ENCODE data around the gene MISP. TPM values are rescaled to one million over a fixed set of nuclear protein-coding genes. Genes with fewer than 3 reads are reported as not detected.

MISP gene
- total and polyA plus RNA-seq, 2 experiments from 2014 or later: 0.27 to 0.28 TPM

DNA sequence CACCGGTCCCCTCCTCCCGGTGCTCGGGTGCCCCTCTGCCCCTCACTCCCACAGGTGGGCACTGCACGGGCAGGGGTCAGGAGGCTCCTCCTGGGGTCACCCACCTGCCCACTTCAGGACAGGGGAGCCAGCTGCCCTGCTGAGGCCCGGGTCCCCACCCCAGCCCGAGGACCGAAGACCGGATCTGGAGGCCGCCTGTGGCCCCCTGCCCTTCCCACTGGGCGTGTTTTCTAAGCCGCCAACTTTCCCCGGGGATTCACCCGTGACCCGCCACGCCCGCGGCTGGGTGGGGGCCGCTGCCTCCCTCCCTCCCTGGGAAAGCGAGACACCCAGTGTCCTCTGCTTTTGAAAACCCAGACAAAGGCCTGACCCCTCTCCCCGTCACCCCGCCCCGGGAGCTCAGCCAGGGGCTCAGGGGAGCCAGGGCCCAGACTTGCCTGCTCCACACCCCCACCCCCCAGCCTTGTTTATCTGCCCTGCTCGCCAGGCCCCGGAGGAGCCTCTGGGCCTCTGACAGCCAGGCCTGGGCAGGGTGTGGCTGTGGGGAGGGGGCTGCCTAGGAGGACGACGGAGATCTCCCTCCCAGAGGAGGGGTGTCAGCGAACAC lies 40.8 kb upstream of the MISP start:
- ATAC-seq (peak; percentile 30), DNase-seq (ENCODE audit: low spot score) (no peak)
- H3K36me3 Mint-ChIP-seq (ENCODE audit: low read depth): peaks cover 4% of the 10 kb centered on the region; the same call in 1 of the 3 replicates
- Histone ChIP-seq H4K20me1 (replicated peaks; ENCODE audit: insufficient read depth) (0 out of 2 replicates have a peak, but pooled peaks cover 6% of the 10 kb centered on the region), H3K4me3 (peak overlapping the region; percentile 69), H3K27ac (ENCODE audit: low read depth) (no peak overlapping the region), H3F3A (replicated peaks; ENCODE audit: low read depth) (0 out of 2 replicates have a peak, but pooled peaks cover 16% of the 10 kb centered on the region), H3K4me1 (ENCODE audit: insufficient read depth) (peaks cover 10% of the 10 kb centered on the region; the same call in 1 of the 2 replicates), H3K4me2 (peak overlapping the region; percentile 90), H3K79me2 (replicated peaks; ENCODE audit: insufficient read depth) (no peaks in the 10 kb centered on the region), H3K9me2 (ENCODE audit: insufficient read depth) (no peaks in the 10 kb centered on the region), H3K27me3 (ENCODE audit: insufficient read depth) (peaks cover 10% of the 10 kb centered on the region), H3K36me3 (ENCODE audit: insufficient read depth) (no peaks in the 10 kb centered on the region), H2AFZ (no peak overlapping the region; the same call in 1 of the 2 replicates)
- TF ChIP-seq ZNF331 (CRISPR knock-in tag; IDR thresholded peaks at IDR 0.05; ENCODE audit: low read depth): no peak
- no peak for TF ChIP-seq POLR2AphosphoS5 (IDR thresholded peaks at IDR 0.05; ENCODE audit: low read depth)
- TF ChIP-seq, protein P1, sequence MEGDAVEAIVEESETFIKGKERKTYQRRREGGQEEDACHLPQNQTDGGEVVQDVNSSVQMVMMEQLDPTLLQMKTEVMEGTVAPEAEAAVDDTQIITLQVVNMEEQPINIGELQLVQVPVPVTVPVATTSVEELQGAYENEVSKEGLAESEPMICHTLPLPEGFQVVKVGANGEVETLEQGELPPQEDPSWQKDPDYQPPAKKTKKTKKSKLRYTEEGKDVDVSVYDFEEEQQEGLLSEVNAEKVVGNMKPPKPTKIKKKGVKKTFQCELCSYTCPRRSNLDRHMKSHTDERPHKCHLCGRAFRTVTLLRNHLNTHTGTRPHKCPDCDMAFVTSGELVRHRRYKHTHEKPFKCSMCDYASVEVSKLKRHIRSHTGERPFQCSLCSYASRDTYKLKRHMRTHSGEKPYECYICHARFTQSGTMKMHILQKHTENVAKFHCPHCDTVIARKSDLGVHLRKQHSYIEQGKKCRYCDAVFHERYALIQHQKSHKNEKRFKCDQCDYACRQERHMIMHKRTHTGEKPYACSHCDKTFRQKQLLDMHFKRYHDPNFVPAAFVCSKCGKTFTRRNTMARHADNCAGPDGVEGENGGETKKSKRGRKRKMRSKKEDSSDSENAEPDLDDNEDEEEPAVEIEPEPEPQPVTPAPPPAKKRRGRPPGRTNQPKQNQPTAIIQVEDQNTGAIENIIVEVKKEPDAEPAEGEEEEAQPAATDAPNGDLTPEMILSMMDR (conservative IDR thresholded peaks at IDR 0.05; ENCODE audit: low read depth in 2 of 2): no peak
- no peak for TF ChIP-seq EZH2 (IDR thresholded peaks at IDR 0.05; ENCODE audit: low read depth, unreplicated experiment)
- no peak for TF ChIP-seq EZH2phosphoT487 (IDR thresholded peaks at IDR 0.05; ENCODE audit: unreplicated experiment)
- TF ChIP-seq STAT1 (IDR thresholded peaks at IDR 0.05; ENCODE audit: unreplicated experiment): no peak
- TF ChIP-seq JUNB (IDR thresholded peaks at IDR 0.05; ENCODE audit: unreplicated experiment): no peak
- TF ChIP-seq ZNF462 (CRISPR knock-in tag; IDR thresholded peaks at IDR 0.05): no peak
- TF ChIP-seq NANOG (IDR thresholded peaks at IDR 0.05; ENCODE audit: borderline replicate concordance): no peak
- no peak for TF ChIP-seq ETS1 (IDR thresholded peaks at IDR 0.05)
- TF ChIP-seq CREB1 (CRISPR knock-in tag; IDR thresholded peaks at IDR 0.05; ENCODE audit: low read depth): no peak
- TF ChIP-seq ZNF114 (CRISPR knock-in tag; IDR thresholded peaks at IDR 0.05): no peak
- no peak for TF ChIP-seq REST (IDR thresholded peaks at IDR 0.05; ENCODE audit: unreplicated experiment)
- peaks cover 13% of the 10 kb centered on the region for H3K4me1 Mint-ChIP-seq
- peaks cover 13% of the 10 kb centered on the region for H3K27me3 Mint-ChIP-seq (ENCODE audit: insufficient read depth, low read depth, poor library complexity)
- H3K9me3 Mint-ChIP-seq: peaks cover 12% of the 10 kb centered on the region; the same call in 2 of the 3 replicates
- H3K27ac Mint-ChIP-seq: no peak overlapping the region
- H3K4me3 Mint-ChIP-seq: no peak overlapping the region
